ENCODE data around the gene MARCHF2.
"Not testable (repeated sequence)": the region's sequence is repeated elsewhere in the genome, so short reads cannot be mapped to it uniquely, and the experiment has no call there.

The MARCHF2 gene, protein sequence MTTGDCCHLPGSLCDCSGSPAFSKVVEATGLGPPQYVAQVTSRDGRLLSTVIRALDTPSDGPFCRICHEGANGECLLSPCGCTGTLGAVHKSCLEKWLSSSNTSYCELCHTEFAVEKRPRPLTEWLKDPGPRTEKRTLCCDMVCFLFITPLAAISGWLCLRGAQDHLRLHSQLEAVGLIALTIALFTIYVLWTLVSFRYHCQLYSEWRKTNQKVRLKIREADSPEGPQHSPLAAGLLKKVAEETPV

GRCh38 chr19:8412783-8413628, at the start of gene MARCHF2:
TSS of gene MARCHF2 (plus strand) at chr19:8413305. CDS start at chr19:8421841, 8,536 bp downstream.
- peak; percentile 91 for DNase-seq (ENCODE audit: low read depth)

DNA sequence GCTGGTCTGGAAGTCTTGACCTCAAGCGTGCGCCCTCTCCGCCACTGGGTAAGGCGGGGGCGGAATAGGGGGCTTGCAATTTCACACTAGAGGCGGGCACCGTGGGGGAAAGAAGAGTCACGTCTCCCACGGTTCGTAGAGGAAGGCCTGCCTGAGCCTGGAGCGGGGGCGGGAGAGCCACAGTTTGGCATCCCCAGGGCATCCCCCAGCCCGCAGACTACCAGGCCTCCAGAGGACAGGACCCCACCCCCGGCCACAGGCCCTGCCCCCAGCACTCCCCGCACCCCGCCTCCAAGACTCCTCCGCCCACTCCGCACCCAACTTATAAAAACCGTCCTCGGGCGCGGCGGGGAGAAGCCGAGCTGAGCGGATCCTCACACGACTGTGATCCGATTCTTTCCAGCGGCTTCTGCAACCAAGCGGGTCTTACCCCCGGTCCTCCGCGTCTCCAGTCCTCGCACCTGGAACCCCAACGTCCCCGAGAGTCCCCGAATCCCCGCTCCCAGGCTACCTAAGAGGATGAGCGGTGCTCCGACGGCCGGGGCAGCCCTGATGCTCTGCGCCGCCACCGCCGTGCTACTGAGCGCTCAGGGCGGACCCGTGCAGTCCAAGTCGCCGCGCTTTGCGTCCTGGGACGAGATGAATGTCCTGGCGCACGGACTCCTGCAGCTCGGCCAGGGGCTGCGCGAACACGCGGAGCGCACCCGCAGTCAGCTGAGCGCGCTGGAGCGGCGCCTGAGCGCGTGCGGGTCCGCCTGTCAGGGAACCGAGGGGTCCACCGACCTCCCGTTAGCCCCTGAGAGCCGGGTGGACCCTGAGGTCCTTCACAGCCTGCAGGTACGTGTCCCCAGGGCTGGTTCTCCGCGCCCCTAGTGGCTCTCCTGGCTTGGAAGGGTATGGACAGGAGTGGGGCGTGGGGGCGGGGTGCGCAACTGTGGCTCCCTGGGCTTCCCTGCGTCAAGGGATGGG, 49.0 kb upstream of the MARCHF2 start, which contains the start of gene ANGPTL4:
Gene ANGPTL4, plus strand, starts transcription at position 353 of the 969 bp plus-strand sequence. Its CDS starts 167 bp downstream, at position 520.
- peak; percentile 49 for DNase-seq (ENCODE audit: low read depth)

DNA sequence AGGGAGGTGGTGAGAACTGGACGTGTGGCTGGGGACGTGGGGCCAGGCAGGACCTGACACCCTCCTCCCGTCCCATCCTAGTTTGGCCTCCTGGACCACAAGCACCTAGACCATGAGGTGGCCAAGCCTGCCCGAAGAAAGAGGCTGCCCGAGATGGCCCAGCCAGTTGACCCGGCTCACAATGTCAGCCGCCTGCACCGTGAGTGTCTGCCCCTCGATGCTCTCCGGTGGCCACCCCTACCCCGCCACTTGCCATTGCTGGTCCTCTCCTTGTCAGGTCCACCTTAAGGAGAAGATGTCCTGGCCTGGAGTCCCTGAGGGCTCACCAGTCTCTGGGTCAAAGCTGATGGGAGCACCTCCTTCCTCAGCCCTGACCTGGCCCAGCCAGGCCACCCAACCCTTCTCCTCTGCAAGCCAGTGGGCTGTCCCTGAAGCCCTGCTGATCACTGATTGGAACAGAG, 47.0 kb upstream of the MARCHF2 start:
- no peak for DNase-seq (ENCODE audit: low read depth)

- no peak for DNase-seq (ENCODE audit: low read depth)
Observed at GRCh38 chr19:8366961-8367326, 46.2 kb upstream of the MARCHF2 start.

GRCh38 chr19:8367327-8368001, 45.6 kb upstream of the MARCHF2 start:
- DNase-seq (ENCODE audit: low read depth) = no peak

DNA sequence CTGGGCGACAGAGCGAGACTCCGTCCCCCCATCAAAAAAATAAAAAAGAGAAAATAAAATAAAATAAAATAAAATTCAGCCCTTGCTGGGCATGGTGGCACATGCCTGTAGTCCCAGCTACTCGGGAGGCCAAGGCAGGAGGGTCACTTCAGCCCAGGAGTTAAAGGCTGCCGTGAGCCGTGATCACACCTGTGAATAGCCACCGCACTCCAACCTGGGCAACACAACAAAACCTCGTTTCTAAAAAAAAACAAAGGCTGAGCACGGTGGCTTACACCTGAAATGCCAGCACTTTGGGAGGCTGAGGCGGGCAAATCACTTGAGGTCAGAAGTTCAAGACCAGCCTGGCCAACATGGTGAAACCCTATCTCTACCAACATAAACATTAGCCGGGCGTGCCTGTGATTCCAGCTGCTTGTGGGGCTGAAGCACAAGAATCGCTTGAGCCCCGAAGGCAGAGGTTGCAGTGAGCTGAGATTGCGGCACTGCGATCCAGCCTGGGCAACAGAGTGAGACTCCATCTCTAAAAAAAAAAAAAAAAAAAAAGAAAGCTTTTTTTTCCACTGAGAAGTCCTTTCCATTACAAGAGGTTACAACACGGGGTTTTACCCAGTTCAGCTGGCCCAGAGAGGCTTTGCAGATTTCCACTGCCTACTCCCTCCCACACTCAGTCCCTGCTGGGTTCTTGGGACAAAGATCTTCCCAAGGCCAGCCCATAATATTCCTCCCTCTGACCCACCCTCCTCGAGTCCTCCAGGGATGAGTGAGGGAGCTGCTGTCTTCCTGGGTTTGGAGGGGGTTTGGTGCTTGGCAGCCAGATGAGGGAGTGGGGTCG, 42.7 kb upstream of the MARCHF2 start:
- DNase-seq (ENCODE audit: low read depth) = no peak

DNA sequence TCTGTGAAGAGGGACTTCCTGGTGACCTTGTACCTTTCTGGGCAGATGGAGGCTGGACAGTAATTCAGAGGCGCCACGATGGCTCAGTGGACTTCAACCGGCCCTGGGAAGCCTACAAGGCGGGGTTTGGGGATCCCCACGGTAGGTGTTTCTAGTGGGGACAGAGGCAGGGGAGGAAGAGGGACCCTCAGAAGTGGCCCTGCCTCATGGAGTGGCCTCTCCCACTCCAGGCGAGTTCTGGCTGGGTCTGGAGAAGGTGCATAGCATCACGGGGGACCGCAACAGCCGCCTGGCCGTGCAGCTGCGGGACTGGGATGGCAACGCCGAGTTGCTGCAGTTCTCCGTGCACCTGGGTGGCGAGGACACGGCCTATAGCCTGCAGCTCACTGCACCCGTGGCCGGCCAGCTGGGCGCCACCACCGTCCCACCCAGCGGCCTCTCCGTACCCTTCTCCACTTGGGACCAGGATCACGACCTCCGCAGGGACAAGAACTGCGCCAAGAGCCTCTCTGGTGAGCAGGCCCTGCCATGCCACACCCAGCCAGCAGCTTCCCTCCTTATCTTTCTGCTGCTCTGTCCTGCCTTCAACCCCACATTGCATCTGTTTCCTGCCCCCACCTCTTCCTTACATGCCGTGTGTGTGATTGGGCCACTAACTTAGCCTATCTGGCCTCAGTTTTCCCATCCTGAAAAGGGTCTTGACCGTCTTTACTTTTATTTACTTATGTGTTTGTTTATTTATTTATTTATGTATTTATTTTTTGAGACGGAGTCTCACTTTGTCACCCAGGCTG, 41.9 kb upstream of the MARCHF2 start:
- DNase-seq (ENCODE audit: low read depth) = no peak

- DNase-seq (ENCODE audit: low read depth) = no peak
Observed at GRCh38 chr19:8373867-8374813, 39.0 kb upstream of the MARCHF2 start.

- not testable (repeated sequence) for DNase-seq (ENCODE audit: low read depth)
Observed at GRCh38 chr19:8375766-8376165, 37.3 kb upstream of the MARCHF2 start.

GRCh38 chr19:8376373-8376974, 36.6 kb upstream of the MARCHF2 start:
- DNase-seq (ENCODE audit: low read depth) = not testable (repeated sequence)

DNA sequence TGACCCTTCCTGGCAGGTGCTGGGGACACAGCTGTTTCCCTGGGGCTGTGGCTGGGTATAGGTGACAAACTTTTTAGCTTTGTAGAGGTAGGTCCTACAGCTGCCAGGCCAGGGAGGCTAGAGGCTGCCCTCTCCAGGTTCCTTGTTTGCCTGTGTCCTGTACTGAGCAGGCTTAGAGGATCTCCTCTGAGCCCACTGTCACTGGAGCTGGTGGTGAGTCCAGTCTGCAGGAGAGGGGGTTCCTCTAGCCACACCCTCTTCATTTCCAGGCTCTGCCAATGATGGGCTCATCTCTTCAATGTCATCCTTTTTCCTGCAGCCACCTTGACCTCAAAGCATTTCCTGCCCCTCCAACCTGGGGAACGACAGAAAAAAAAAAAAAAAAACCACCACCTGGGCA, 35.5 kb upstream of the MARCHF2 start:
- no peak for DNase-seq (ENCODE audit: low read depth)

DNA sequence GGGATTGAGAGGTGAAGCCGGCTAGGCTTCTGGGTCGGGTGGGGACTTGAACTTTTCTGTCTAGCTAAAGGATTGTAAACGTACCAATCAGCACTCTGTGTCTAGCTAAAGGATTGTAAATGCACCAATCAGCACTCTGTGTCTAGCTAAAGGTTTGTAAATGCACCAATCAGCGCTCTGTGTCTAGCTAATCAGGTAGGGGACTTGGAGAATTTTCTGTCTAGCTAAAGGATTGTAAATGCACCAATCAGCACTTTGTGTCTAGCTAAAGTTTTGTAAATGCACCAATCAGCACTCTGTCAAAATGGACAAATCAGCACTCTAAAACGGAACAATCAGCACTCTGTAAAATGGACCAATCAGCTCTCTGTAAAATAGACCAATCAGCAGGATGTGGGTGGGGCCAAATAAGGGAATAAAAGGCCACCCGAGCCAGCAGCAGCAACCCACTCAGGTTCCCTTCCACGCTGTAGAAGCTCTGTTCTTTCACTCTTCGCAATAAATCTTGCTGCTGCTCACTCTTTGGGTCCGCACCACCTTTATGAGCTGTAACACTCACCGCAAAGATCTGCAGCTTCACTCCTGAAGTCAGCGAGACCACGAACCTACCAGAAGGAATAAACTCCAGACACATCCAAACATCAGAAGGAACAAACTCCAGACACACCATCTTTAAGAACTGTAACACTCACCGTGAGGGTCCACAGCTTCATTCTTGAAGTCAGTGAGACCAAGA, 33.8 kb upstream of the MARCHF2 start:
- not testable (repeated sequence) for DNase-seq (ENCODE audit: low read depth)

- DNase-seq (ENCODE audit: low read depth) = not testable (repeated sequence)
Observed at GRCh38 chr19:8384569-8384968, 28.5 kb upstream of the MARCHF2 start.

DNA sequence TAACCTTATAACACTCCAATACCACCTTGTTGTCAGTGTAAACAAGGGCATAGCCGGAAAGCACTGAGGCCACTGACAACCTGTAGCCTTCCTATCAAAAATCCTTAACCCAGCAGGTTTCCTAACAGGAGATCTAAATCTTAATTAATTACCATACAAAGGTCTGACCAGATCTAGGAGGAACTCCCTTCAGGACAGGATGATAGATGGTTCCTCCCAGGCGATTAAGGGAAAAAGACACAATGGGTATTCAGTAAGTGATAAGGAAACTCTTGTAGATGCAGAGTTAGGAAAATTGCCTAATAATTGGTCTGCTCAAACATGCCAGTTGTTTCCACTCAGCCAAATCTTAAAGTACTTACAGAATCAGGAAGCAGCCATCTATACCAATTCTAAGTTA, 28.0 kb upstream of the MARCHF2 start:
- not testable (repeated sequence) for DNase-seq (ENCODE audit: low read depth)

DNA sequence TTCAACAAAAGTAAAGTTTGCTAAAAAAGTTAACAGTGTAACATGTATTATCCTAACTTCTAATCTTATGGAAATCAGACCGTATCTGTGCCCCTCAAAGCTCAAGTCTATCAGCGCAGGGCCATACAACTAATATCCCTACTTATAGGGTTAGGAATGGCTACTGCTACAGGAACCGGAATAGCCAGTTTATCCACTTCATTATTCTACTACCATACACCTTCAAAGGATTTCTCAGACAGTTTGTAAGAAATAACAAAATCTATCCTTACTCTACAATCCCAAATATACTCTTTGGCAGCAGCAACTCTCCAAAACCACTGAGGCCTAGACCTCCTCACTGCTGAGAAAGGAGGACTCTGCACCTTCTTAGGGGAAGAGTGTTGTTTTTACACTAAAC, 27.5 kb upstream of the MARCHF2 start:
- DNase-seq (ENCODE audit: low read depth) = not testable (repeated sequence)

DNA sequence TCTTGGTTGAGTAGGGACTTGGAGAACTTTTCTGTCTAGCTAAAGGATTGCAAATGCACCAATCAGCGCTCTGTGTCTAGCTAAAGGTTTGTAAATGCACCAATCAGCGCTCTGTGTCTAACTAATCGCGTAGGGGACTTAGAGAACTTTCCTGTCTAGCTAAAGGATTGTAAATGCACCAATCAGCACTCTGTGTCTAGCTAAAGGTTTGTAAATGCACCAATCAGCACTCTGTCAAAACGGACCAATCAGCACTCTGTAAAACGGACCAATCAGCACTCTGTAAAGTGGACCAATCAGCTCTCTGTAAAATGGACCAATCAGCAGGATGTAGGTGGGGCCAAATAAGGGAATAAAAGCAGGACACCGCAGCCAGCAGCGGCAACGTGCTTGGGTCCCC, 26.7 kb upstream of the MARCHF2 start:
- DNase-seq (ENCODE audit: low read depth) = not testable (repeated sequence)

- no peak for DNase-seq (ENCODE audit: low read depth)
Observed at GRCh38 chr19:8386990-8387389, 26.1 kb upstream of the MARCHF2 start.
